GF-D8 (cell line): ENCODE data around the gene ADM5.

Experiments used
- DNase-seq: peaks from one replicate; lab custom pipeline; 2025; lab: John Stamatoyannopoulos, UW

Gene ADM5

GRCh38 chr19:49658566-49659442, 30.6 kb upstream of the ADM5 start:
- no peak for DNase-seq

GRCh38 chr19:49660338-49660961, 28.9 kb upstream of the ADM5 start:
- DNase-seq = no peak

- no peak for DNase-seq
These were observed 27.4 kb upstream of the ADM5 start for GRCh38 chr19:49662011-49662410.

GRCh38 chr19:49663224-49663623, 26.2 kb upstream of the ADM5 start:
- no peak for DNase-seq

GRCh38 chr19:49664171-49665035, 25.0 kb upstream of the ADM5 start:
- DNase-seq = no peak

GRCh38 chr19:49665036-49665350, 24.4 kb upstream of the ADM5 start:
- DNase-seq = no peak

- DNase-seq = peak; percentile 90
These were observed 23.9 kb upstream of the ADM5 start, which contains the start of the genes BCL2L12 and IRF3 for GRCh38 chr19:49665351-49666119. TSS of gene BCL2L12 (plus strand) at chr19:49665933. CDS start at chr19:49666693, 760 bp downstream. TSS of gene IRF3 (minus strand) at chr19:49665857. CDS start at chr19:49664838, 1,019 bp downstream.

GRCh38 chr19:49666120-49666444, 23.3 kb upstream of the ADM5 start:
- no peak for DNase-seq

- no peak for DNase-seq
These were observed 21.9 kb upstream of the ADM5 start for GRCh38 chr19:49667473-49667872.

GRCh38 chr19:49669516-49669915, 19.9 kb upstream of the ADM5 start:
- no peak for DNase-seq

- no peak for DNase-seq
These were observed 17.1 kb upstream of the ADM5 start for GRCh38 chr19:49672131-49672919.

- peak; percentile 70 for DNase-seq
These were observed 13.1 kb upstream of the ADM5 start for GRCh38 chr19:49676136-49676783.

- peak; percentile 98 for DNase-seq
These were observed 12.6 kb upstream of the ADM5 start for GRCh38 chr19:49676784-49677230.

- no peak for DNase-seq
These were observed 12.0 kb upstream of the ADM5 start, which contains the start of gene PRMT1 for GRCh38 chr19:49677231-49677900. TSS of gene PRMT1 (plus strand) at chr19:49677271. CDS start at chr19:49677281, 10 bp downstream.

- DNase-seq = peak; percentile 13
These were observed 11.3 kb upstream of the ADM5 start for GRCh38 chr19:49677901-49678674.

- no peak for DNase-seq
These were observed 10.2 kb upstream of the ADM5 start for GRCh38 chr19:49678985-49679770.

- DNase-seq = no peak
These were observed 9.5 kb upstream of the ADM5 start for GRCh38 chr19:49679771-49680413.
